SK-N-SH treated with all-trans-retinoic acid at 6 μM for 48 hours (cell line): ENCODE data around the gene CD74.

Source experiments
- ESRRG ChIP-seq: fragments of 250-450 bp; sonication (Bioruptor Pico); IDR thresholded peaks from 2 replicates; pipeline ENCODE4 v1.6.1; 2021; ENCODE audit warnings: mild to moderate bottlenecking
- ISL1 ChIP-seq: fragments of 250-450 bp; sonication (Bioruptor Pico); IDR thresholded peaks from 2 replicates; pipeline ENCODE4 v2.1.2; 2022; ENCODE audit warnings: mild to moderate bottlenecking, moderate library complexity
- ZFP30 ChIP-seq: fragments of 450-650 bp; formaldehyde crosslinking; IDR thresholded peaks from 2 replicates; pipeline ENCODE4 v1.5.0; 2022; ENCODE audit warnings: mild to moderate bottlenecking, moderate library complexity
- TF ChIP-seq, protein P1 (sequence below): fragments of 250-450 bp; sonication (Bioruptor Pico); IDR thresholded peaks from 2 replicates; pipeline ENCODE4 v1.8.0; 2020; ENCODE audit warnings: mild to moderate bottlenecking, moderate library complexity, borderline replicate concordance

DNA sequence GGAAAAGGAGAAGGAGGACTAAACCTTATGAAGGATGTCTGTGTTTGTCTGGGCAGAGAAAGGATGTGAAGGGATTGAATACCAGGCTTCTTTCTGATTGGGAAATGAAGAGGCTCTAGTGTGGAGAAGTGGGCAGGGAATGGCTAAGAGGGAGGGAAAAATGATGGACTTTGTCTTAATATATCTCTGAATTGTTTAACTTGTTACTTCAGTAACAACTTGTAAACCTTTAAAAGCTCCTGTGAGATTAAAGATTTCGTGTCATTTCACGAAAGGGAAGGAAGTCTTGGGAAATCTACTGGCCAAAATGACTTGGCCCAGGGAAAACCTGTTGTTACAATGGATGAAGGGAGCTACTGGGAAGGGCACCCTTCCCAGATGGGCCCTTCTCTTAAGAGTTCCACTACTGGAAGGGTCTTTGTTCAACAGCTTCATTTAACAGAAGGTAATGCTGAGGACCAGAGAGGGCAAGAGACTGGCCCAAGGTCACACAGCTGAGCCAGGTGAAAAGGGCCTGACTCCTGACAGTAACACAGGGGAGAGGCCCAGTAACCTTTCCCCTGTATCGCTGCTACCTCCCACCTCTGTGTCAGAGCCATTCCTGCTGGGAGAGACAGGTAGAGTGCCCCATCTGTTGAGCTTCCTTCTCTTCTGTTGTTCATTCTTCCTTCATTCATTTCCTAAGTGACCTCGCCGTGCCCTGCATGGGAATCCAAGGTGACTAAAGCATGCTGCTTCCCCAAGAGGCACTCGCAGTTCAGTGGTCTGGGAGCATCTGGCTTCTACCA is 60.3 kb downstream of the CD74 start:
- TF ChIP-seq ZFP30 (CRISPR knock-in tag) (no peak), ISL1 (CRISPR knock-in tag) (no peak), ESRRG (CRISPR knock-in tag) (no peak)
- TF ChIP-seq, protein P1, sequence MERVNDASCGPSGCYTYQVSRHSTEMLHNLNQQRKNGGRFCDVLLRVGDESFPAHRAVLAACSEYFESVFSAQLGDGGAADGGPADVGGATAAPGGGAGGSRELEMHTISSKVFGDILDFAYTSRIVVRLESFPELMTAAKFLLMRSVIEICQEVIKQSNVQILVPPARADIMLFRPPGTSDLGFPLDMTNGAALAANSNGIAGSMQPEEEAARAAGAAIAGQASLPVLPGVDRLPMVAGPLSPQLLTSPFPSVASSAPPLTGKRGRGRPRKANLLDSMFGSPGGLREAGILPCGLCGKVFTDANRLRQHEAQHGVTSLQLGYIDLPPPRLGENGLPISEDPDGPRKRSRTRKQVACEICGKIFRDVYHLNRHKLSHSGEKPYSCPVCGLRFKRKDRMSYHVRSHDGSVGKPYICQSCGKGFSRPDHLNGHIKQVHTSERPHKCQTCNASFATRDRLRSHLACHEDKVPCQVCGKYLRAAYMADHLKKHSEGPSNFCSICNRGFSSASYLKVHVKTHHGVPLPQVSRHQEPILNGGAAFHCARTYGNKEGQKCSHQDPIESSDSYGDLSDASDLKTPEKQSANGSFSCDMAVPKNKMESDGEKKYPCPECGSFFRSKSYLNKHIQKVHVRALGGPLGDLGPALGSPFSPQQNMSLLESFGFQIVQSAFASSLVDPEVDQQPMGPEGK (CRISPR knock-in tag), result no peak
